ENCODE results near the gene ZNF816. TPM values are rescaled to one million over a fixed set of nuclear protein-coding genes. Genes with fewer than 3 reads are reported as not detected.
"Not testable (repeated sequence)": the region's sequence is repeated elsewhere in the genome, so short reads cannot be mapped to it uniquely, and the experiment has no call there.

The ZNF816 gene
- total RNA-seq = 10 to 100 TPM in 1 of 2 experiments, 1 to 10 TPM in 1; 9.0 to 10.0 TPM

DNA sequence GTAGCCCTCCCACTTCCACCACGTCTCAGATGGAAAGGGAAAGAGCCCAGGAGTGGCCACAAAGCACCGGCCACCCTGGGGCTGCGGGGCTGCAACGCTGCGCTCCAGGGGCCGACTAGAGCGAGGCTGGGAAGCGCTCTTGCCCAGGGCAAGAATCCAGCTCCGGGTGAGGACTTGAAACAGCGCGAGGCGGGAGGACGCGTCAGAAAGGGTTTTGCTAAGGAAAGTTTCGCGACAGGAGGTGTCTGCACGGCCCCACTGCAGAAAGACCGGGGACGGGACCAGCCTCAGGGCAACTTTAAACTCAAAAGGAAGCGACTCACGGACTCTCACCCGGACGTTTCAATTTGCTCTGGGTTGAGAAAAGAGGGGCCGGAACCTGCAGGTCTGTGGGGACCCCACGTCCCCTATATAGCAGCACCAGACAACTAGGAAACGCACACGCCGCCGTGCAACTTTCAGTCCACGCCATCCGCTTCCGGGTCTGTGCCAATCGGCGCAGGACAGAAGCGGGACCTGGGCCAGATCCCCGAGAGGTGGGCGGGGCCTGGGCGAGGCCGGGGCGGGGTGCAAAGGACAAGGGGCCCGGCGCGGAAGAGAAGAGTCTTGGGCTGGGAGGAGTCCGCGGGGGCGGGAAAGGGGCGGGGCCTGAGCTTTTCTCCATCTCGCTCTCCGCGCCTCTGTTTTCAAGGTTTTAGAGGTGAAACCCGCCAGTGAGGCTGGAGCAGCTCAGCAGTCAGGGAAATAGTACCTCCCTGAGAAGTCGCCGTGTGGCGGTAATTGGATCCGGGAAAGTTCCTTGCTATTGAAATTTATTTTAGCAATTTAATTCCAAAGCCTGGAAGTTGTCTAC is at the start of gene ZNF816:
TSS of gene ZNF816 (minus strand) at position 488 of the 853 bp plus-strand sequence. CDS start 6,792 bp downstream, outside the sequence.
- CTCF ChIA-PET = interaction anchor here (0.6 to 1.1 kb wide), 4 partner anchors 20 to 68 kb away, joined by 3 to 4 read pairs (median 3); partner anchors contain the start of gene ZNF320
- POLR2A ChIA-PET = interaction anchor here (0.6 to 0.9 kb wide), 2 partner anchors 175 to 428 kb away, joined by 3 to 5 read pairs; no protein-coding TSS in a partner anchor

DNA sequence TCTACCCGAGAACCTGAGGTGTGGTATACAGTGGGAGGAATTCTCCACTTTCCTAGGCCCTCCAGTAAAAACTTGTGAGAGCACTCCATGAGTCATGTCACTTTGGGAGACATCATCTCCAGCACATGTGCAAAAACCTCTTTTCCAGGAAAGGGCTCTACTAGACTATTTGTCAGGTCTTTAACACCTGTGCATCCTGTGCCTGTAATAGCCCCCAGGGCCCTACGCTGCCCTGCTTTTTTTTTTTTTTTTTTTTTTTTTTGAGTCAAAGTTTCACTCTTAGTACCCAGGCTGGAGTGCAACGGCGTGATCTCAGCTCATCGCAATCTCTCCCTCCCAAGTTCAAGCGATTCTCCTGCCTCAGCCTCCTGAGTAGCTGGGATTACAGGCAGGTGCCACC is 49.3 kb upstream of the ZNF816 start:
- ChIA-PET CTCF (no interaction called here), POLR2A (no interaction called here)

DNA sequence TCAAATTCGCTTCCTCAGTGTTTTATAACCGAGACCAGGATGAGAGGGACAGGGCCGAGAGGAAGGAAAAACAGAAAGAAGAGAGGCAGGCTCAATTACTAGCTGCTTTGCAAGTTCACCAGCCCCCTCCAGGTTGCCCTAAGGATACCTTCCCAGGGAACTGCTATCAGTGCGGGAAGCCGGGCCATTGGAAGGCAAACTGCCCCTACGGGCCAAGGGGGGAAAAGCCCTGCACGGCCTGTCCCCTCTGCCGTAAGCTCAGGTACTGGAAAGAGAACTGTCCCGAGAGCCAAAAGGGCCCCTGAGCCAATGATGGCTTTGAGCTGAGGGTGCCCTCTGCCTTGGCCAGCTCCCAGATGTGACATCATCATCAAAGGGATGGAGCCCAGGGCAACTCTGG is 47.8 kb upstream of the ZNF816 start:
- ChIA-PET POLR2A (no interaction called here), CTCF (no interaction called here)

DNA sequence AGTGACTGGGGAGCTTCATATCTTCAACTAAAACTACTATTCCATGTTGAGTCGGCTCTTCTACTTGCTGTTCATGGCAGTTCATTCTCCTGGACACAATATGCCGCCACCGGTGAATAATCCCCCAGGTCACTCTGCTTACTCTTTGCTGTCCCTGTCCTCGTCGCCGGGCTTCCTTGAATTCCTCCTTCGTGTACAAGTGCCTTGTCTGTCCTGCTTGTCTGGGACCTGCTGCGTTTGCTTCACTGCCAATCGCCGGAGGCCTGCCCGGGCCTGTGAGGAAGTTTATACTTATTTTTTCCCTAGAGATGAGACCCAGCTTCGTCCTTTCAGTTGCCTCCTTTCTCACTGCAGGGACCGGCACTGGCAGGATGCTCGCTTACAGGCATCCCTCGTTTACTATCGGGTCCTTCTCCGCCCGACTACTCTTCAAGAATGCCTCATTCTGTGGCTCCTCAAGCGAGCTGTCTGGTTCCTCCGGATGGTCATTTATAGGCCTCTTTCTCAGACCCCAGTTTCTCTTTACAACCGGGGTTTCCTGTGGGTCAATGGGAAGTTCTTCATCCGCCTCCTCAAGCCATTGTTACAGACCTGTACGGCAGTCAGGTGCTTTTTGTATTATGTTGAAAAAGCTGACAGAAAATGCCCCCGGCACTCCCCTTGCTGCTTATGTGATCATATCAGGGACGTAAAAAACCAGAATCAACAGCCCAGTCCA is 45.5 kb upstream of the ZNF816 start:
- ChIA-PET POLR2A (no interaction called here), CTCF (no interaction called here)

DNA sequence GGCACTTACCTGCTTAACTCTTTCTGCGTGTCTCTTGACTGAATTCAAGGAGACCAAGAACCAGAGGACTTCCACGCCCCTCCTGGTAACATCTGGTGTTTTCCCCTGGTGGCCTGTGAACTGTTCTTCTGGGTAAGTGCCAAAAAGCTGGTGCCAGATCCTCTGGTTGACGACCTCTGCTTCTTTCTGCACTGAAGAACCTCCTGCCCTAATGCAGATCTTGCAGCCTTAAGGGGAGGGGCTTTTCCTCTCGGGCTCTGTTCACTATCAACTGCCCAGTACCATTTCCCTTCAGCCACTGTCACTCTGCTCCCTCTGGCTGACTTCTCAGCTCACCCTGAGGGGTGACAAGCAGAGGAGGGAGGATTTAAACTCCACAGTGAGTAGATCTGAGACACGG is 44.9 kb upstream of the ZNF816 start:
- CTCF ChIA-PET = no interaction called here

DNA sequence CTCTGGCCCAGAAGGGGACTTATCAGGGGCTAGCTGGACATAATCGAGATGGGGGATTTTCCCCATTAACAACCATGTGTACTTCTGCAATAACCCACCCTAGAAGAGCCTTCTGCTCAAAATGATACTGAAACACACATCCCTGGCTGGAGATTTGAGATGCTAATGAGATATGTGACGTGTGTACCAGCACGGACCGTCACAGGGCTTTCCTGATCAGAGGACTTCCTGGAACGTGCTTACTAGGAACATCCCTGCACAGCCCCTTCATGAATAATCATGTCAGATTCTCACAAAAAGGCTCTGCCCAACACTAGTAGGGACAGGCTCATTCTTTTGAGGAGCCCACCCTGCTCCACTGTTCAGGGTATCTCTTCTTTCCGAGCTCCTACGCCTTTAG is 44.5 kb upstream of the ZNF816 start:
- CTCF ChIA-PET = no interaction called here
- POLR2A ChIA-PET = no interaction called here

More for the DNA sequence above, 44.9 kb upstream of the ZNF816 start:
- POLR2A ChIA-PET = no interaction called here

DNA sequence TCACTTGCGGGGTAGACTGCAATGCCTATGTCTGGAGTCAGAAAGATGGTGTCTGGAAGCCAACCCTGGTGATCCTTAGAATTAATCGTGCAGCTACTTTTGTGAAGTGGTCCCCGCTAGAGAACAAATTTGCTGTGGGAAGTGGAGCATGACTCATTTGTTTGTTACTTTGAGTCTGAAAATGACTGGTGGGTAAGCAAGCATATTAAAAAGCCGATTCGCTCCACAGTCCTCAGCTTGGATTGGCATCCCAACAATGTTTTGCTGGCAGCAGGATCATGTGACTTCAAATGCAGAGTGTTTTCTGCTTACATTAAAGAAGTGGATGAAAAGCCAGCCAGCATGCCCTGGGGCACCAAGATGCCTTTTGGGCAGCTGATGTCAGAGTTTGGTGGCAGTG is 41.6 kb upstream of the ZNF816 start:
- CTCF ChIA-PET = no interaction called here

DNA sequence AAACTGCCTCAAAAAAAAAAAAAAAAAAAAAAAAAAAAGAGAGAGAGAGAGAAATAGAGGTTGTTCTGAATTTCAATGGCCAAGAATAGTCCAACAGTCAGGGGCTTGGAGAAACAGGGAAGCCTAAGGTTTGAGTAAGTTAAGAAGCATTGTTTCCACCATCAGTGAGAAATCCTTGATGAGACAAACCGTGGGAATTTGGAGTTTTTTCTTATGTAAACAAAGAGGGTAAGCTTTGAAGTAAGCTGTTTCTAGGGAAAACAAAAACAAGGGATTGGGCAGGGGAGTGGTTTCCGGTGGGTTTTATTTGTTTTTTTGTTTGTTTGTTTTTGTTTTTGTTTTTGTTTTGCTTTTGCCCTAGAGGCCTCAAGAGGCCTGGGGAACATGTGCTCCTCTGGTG is 39.8 kb upstream of the ZNF816 start:
- ChIA-PET CTCF (no interaction called here), POLR2A (no interaction called here)

More for the DNA sequence above, 41.6 kb upstream of the ZNF816 start:
- POLR2A ChIA-PET = no interaction called here

DNA sequence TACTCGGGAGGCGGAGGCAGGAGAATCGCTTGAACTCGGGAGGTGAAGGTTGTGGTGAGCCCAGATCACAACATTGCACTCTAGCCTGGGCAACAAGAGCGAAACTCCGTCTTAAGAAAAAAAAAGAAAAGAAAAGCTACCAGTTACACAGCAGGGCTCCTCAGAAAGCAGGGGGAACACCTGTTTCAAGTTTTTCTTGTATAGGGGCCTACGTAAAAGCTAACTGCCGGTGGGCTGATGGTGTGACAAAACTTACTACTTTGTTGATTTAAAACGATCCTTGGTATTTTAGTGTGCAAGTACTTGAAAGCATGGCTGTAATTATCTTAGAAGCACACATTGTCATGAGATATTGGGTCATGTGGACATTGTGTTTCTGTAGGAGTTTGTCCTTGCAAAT is 35.3 kb upstream of the ZNF816 start:
- POLR2A ChIA-PET = no interaction called here
- CTCF ChIA-PET = interaction anchor here (0.5 kb wide), 1 partner anchor 236 kb away, joined by 5 read pairs; no protein-coding TSS in a partner anchor

DNA sequence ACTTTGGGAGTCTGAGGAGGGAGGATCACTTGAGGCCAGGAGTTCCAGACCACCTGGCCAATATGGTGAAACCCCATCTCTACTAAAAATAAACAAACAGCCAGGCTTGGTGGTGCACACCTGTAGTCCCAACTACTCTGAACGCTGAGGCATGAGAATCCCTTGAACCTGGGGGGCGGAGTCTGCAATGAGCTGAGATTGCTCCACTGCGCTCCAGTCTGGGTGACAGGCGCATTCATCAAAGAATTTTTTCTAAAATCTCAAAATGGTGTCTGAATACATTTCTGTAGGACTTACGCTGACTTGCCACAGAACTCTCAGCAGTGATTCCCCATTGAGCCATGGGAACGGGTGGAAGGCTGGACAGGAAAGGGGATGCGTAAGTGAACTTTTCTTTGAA is 33.0 kb upstream of the ZNF816 start:
- ChIA-PET CTCF (no interaction called here), POLR2A (no interaction called here)

DNA sequence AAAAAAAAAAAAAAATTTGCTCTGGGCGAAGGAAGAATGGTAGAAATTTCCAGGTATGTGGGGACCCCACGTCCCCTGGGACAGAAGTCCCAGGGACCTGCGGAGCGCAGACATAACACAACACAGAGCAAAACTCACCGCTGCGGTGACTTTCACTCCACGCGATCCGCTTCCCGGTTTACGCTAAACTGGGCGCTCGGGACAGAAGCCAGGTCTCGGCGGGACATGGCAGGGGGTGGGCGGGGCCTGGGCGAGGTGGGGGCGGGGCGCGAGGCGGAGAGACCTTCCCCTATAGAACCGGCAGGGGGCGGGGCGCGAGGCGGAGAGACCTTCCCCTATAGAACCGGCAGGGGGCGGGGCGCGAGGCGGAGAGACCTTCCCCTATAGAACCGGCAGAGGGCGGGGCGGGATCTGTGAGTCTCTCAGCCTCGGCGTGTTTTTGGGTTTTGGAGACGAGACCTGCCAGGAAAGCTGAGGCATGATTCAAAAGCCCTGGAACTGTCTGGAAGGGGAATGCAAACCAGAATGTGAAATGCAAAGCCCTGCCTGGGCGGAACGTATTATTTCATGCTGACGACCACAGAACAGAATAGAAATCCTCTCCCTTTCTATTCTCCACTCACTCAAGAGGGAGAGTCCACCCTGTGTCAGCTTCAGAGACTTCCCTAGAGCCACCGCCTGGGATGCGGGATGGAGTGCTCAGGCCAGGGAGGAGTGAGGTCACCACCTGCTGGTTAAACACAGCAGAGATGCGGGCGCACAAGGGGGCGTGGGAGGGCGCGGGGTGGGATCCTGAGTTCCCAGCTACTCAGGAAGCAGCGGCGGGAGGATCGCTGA is 30.9 kb upstream of the ZNF816 start:
- ChIA-PET CTCF (interaction anchor here (0.7 to 1.3 kb wide), 3 partner anchors 31 to 235 kb away, joined by 3 to 5 read pairs (median 3); partner anchors contain the start of gene ZNF816), POLR2A (no interaction called here)

DNA sequence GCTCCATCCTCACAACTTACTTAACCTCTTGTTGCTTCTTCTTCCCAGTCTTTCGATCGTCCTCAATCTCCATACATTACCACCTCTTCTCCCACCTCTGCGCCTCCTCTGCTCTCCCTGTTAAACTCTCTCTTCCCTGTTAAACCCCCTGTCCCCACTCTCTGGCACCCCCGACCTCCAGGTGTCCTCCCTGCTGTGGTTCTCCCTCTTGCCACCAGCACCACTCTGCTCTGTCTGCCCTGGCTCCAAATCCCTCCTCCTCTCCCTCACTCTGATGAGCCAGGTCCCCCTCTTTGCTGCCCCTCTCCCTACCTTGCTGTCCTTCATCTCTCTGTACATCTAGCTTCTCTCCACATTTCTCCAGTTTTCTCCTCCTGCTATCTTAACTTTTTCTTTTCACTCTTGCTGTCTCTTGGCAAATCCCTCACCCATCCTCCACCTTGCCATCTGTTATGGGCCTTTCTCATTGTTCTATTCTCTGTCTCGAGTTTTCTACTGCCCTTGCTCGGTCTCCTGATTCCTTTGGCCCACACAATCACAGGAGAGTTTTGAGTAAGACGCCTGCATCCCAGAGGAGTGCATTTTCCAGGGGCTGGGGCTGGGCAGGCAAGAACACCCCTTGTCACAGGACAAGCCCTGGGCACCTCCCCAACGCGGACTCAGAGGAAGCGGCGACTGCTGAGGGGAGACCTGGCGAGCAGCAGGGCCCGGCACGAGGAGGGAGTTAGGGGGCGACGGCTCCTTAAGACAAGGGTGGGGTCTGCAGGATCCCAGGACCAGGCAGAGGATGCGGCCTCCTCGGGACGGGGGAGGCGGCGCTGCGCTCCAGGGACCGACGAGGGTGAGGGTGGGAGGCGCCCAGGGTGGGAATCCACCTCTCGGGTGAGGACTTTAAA is 29.7 kb upstream of the ZNF816 start:
- CTCF ChIA-PET = interaction anchor here (0.7 kb wide), 1 partner anchor 234 kb away, joined by 5 read pairs; no protein-coding TSS in a partner anchor

DNA sequence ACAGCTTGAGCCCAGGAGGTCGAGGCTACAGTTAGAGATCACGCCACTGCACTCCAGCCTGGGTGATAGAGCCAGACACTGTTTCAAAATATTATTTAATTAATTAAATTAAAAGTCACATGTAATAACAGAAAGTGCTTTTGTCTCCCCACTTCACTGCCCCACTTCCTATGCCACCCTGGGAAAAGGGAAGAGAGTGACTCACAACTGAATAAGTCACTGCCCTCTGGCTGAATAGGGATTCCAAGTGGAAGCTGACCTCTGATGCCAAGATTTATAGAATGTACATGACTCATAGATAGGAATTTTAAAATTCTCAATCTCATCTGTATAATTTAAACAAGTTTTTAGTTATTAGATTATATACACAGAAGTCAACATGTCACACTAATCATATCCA is 28.8 kb upstream of the ZNF816 start:
- CTCF ChIA-PET = interaction anchor here (0.9 kb wide), 1 partner anchor 54 kb away, joined by 3 read pairs; no protein-coding TSS in a partner anchor
- POLR2A ChIA-PET = no interaction called here

More for the DNA sequence above, 29.7 kb upstream of the ZNF816 start:
- POLR2A ChIA-PET = no interaction called here

DNA sequence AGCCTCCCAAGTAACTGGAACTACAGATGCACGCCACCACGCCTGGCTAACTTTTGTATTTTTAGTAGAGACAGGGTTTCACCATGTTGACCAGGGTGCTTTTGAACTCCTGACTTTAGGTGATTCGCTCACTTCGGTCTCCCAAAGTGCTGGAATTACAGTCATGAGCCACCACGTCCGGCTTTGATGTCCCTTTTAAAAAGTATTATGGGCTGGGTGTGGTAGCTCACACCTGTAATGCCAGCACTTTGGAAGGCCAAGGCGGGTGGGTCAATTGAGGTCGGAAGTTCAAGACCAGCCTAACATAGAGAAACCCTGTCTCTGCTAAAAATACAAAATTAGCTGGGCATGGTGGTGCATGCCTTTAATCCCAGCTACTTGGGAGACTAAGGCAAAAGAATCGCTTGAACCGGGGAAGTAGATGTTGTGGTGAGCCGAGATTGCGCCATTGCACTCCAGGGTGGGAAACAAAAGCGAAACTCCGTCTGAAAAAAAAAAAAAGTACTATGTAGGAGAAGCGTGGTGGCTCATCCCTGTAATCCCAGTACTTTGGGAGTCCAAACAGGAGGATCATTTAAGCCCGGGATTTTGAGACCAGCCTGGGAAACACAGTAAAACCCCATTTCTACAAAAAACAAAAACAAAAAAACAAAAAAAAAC is 28.2 kb upstream of the ZNF816 start:
- ChIA-PET POLR2A (interaction anchor here (0.6 kb wide), 1 partner anchor 203 kb away, joined by 6 read pairs; no protein-coding TSS in a partner anchor), CTCF (interaction anchor here (0.9 kb wide), 1 partner anchor 55 kb away, joined by 3 read pairs; no protein-coding TSS in a partner anchor)

DNA sequence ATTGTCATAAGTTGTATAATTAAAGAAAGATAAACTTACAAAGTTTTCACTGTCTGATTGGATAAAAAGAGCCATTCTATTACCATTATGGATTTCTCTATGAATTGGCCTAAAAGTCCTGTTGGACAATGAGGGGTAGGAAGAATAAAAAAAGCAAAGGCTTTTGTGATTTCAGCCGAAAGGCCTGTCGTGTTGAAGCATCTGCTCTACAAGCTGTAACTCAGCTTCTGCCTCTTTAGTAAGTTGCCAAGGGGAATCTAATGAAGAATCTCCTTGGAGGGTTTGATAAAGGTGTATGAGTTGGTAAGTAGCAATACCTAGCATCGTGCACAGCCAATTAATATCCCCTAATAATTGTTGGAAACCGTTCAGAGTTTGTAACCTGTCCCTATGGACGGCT is 25.8 kb upstream of the ZNF816 start:
- CTCF ChIA-PET = no interaction called here

DNA sequence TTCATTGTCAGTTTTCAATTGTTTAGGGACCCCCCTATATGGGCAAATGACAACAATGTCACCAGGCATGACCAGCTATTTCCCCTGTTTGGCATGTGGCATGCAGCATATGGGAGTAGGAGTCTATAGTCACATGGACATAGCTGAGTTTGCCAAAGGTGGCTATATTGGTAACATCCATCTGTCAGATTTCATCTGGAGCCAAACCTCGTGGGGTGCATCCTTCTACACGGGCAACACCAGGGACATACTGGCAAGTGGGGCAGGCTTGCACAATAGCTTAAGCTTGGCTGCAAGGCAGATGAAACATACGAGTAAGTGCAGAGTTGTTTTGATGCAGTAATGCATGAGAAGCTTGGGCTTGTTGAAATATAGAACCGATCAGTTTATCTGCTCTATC is 24.5 kb upstream of the ZNF816 start:
- CTCF ChIA-PET = no interaction called here

More for the DNA sequence above, 25.8 kb upstream of the ZNF816 start:
- POLR2A ChIA-PET = no interaction called here

DNA sequence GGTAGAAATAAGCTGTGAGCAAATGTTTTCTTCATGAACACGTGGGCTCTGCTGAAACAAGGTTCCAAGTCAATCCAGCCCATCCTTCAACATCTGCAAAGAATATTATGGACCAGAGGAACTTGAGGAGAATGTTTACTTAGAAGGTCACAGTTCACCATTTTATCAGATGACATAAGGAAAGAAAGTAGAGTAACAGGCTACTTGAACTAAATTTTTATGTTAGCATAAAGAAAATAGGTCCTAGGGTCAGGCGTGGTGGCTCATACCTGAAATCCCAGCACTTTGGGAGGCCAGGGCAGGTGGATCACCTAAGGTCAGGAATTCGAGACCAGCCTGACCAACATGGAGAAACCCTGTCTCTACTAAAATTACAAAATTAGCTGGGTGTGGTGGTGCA is 20.5 kb upstream of the ZNF816 start:
- CTCF ChIA-PET, POLR2A ChIA-PET: not testable (repeated sequence)

More for the DNA sequence above, 24.5 kb upstream of the ZNF816 start:
- POLR2A ChIA-PET = no interaction called here

DNA sequence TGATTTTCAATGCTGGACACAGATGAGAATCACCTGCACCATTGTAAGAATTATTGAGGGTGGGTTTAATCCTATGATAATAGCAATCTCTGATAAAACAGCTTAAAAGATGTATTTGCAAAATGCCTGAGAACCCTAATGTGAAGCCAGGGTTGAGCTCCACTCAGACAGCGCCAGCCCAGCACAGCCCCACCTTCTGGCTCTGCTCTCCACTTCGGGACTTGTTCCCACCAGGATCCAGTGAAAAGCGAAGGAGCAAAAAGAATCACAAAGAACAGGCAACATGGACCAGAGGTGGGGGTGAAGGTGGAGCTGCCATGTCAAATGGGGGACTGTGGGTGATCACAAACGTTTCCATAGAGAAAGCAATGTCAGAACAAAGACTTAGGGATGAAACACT is 18.6 kb upstream of the ZNF816 start:
- CTCF ChIA-PET = no interaction called here
- POLR2A ChIA-PET = no interaction called here
